Fibroblast of gingiva (primary cell): Measurements from ENCODE around the gene IMP3.
"Not testable (repeated sequence)": the region's sequence is repeated elsewhere in the genome, so short reads cannot be mapped to it uniquely, and the experiment has no call there.

ENCODE experiments used
- DNase-seq: peaks from one replicate; pipeline ENCODE4 v3.0.0-alpha.2; 2011; ENCODE audit warnings: low read depth

The IMP3 gene, protein sequence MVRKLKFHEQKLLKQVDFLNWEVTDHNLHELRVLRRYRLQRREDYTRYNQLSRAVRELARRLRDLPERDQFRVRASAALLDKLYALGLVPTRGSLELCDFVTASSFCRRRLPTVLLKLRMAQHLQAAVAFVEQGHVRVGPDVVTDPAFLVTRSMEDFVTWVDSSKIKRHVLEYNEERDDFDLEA

DNA sequence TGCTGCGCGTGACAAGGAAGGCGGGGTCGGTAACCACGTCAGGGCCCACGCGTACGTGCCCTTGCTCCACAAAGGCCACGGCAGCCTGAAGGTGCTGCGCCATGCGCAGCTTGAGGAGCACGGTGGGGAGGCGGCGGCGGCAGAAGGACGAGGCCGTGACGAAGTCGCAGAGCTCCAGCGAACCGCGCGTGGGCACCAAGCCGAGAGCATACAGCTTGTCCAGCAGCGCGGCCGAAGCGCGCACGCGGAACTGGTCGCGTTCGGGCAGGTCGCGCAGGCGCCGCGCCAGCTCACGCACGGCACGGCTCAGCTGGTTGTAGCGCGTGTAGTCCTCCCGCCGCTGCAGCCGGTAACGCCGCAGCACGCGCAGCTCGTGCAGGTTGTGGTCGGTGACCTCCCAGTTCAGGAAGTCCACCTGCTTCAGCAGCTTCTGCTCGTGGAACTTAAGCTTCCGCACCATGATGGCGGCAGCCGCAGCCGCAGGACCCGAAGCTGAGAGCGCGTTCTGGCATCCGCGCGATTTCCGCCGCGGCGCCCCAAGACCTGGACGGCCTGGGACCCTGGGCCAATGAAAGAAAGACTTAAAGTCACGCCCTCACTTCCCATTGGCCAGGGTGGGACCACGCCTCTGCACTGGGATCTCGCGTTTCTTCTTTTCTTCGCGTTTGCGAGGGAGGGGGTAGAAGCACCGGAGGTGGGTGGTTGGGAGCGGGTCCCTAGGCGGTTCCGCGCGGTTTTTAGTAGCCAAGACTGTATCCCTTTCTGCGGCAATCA is at the start of gene IMP3:
Gene IMP3, minus strand, starts transcription at position 516 of the 774 bp plus-strand sequence. Its CDS starts 56 bp downstream, at position 460.
- DNase-seq: peak; percentile 95

GRCh38 chr15:75689429-75689828 is 49.4 kb upstream of the IMP3 start:
- not testable (repeated sequence) for DNase-seq

DNA sequence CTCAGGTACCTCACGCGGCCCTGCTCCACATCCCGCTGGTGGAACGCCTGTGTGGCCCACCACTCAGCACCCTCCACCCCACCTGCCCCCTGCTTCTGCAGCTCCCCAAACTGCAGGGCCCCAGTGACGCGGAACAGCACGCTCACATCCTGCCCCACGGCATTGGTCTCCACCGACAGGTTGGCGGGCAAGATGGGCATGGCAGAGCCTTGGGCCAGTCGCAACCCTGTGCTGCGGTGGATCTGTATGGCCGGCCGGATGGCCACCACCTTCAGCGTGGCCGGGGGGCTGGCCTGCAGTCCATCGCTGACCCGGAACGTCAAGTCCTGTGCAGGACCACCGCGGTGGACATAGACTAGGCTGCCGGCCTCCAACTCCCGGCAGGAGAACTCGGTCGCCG is 48.8 kb upstream of the IMP3 start:
- DNase-seq: no peak

- DNase-seq: no peak
Measured at GRCh38 chr15:75688278-75688557, 48.2 kb upstream of the IMP3 start.

- no peak for DNase-seq
Measured at GRCh38 chr15:75687486-75688277, 47.7 kb upstream of the IMP3 start.

DNA sequence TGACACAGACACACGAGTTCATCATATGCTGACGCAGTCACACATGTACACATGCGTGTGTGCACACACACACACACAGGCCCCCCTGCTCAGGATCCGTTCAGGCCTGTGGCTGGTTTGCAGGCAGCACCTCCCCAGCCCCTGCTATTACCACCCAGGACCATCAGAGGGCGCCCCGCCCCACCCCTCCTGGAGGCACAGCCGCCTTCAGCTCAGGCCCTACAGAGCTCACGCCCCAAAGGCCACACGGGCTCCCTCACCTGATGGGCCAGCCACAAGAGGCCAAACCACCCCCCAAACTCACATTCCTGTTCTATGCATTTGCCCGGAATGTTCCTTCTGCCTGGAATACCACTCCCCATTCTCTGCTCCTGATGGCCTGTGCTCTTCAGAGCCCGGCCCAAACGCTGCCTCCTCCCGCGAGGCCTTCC is 46.2 kb upstream of the IMP3 start:
- DNase-seq: peak; percentile 39

DNA sequence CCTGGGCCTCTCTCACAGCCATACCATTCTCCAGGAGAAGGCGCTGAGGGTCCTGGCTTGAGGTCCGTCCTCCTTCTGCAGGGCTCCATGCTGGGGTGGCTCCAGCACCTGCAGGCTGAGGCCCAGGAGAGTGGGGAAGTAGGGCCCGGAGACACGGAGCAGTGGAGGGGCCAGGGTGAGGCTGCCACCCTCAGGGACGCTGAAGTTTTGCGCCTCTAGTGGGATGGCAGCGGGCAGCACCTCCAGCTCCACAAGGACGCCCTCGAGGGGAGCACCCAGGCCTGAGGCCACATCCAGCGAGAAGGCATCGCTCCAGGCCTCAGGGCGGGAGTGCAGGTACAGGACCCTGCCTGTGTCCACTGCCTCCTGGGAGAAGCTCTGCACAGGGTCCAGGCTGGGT is 45.2 kb upstream of the IMP3 start:
- no peak for DNase-seq

GRCh38 chr15:75684648-75685047 is 44.6 kb upstream of the IMP3 start:
- no peak for DNase-seq

- peak; percentile 33 for DNase-seq
Measured at GRCh38 chr15:75683646-75684312, 43.8 kb upstream of the IMP3 start.

DNA sequence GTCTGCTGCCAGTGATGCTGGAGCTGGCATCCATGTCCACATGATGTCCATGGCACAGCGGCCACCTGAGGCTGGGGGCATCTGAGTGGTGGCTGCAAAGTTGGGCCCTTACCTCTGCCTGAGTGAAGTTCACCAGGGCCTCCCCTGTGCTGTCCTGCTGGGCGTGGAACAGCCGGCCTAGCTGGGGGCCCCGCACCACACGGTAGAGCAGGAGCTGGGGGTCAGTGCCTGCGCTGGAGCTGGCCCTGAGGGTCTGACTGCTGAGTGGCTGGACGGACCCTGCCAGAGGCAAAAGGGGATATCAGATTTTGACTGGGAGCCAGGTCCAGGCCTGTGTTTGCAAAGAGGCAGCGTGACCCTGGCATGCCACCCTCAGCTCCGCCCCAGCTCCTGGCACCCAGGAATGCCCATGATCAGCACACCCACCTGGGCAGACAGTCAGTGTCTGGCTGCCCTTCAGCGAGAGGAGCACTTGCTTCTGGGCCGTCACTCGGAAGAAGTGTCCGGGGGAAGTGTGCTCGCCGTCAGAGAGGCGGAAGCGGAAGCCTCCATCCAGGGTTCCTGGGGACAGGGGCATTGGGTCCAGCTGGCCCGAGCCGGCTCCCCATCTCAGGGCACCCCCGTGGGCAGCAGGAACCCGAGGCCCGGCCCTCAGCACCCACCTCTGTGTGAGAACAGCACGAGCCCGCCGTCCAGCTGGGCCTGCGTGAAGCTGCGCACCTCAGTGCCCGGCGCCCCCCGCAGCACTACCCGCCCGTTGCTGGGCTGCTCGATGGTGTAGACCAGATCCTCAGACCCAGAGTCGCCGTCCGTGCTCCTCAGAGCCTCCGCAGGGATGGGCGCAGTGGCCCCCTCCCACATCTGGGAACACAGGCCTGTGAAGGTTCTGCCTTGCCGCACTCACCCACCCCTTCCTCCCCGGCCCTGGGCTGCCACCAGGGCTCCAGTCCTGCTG is 42.4 kb upstream of the IMP3 start:
- no peak for DNase-seq

- DNase-seq: no peak
Measured at GRCh38 chr15:75680007-75680789, 40.2 kb upstream of the IMP3 start.

DNA sequence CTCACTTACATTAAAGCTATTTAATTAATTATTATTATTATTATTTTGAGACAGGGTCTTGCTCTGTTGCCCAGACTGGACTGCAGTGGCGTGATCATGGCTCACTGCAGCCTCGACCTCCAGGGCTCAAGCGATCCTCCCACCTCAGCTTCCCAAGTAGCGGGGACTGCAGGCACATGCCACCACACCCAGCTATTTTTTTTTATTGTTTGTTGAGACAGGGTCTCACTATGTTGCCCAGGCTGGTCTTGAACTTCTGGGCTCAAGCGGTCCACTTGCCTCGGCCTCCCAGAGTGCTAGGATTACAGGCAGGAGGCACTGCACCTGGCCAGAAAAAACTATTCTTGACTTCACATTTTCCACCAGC is 38.3 kb upstream of the IMP3 start:
- DNase-seq: not testable (repeated sequence)

DNA sequence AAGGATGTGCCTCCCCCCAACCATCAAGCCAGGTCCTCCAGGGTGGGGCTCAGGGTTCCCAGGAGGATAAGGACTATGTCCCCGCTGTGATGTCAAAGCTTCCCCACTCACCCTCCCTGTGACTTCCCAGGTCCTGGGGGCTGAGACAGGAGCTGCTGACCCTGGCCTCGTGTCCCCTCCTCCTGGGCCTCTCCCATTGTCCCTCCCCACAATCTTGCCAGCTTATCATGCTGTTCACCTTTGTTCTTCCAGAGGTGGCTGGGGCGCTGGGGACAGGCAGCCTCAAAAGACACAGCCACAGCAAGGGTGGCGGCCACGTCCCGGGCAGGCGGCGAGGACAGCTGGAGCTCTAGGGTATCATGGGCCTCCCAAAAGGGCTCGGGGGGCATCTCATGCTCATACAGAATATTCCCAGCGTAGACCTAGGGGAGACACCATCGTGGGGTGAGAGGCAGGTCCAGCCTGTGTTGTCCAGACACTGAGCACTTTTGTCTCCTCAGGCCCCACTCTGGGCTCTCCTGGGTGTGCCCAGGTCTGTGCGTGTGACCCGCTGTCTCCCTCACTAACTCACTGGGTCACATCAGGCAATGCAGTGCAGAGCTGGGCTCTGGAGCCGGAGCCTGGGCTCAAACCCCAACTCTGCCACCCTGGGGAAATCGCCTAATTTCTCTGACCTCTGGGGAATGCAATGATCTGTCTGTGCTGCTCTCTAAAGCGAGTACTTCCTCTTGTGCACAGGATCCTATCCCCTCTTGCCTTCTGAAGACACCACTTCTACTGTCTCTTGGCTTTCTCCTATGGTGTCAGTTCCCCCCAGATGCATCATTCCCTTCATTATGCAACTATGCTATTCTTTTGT is 37.7 kb upstream of the IMP3 start:
- no peak for DNase-seq

DNA sequence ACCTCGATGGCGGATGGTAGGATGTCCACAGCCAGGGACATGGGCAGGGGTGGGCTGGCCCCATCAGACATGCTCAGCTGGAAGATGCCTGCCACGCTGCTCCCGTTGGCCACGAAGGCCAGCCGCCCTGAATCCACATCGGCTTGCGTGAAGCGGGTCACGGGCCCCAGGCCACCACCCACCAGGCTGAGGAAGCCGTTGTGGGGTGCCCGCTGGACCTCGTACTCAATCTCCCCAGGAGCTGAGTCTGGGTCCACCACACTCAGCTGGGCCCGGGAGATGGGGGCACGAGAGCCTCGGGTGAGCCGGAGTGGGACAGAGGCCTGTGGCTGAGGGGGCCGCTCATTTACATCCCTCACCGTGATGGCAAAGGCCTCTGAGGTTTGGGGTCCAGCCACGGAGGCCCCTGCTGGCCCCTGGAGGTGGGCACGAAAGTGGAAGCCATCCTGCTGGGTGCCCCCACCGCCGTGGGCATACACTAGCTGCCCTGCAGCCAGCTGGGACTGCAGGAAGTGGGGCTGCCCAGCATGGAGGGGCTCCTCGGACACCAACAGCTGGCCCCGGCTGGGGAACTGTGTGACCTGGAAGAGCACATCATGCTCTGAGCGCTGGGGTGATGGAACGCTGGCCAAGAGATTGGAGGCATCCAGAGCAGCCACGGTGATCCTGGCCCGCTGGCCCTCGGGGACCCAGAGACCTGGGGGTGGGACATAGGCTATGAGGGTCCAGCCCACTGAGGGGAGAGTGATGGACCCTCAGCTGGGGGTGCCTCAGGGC is 36.9 kb upstream of the IMP3 start:
- DNase-seq: no peak

DNA sequence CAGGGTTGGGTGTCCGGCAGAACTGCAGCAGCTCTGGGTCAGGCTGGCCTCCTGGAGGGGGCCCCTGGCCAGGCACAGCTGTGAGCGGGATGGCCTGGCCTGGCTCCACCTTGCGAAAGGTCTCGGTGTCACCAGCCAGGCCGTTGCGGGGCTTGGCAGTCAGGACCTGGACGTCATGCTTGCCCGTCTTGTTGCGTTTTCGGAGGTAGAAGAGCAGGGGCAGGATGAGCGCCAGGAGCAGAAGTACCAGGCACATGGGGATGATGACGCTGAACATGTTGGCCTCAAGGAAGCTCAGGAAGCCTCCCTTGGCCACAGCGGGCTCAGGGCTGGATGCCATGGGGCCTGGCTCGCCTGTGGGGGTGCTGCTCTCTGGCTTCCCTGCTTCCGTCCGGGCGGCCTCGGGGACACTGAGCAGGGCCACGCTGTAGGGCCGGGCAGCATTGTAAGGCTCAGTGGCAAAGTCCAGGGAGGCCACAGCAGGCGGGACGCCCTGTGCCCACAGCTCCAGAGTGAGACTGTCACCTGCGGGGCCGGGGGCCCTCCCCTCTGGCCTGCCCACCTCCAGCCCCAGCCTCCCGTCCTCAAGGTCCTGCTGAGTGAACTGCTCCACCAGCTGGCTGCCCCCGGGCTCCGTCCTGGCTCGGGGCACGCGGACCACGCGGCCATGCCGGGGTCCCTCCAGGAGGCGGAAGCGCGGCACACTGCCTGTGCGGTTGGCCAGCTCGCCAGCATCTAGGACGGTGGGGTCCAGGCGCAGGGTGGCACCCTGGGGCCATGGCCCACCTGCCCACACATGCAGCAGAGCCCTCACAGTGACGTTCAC is 35.8 kb upstream of the IMP3 start:
- DNase-seq: peak; percentile 65

DNA sequence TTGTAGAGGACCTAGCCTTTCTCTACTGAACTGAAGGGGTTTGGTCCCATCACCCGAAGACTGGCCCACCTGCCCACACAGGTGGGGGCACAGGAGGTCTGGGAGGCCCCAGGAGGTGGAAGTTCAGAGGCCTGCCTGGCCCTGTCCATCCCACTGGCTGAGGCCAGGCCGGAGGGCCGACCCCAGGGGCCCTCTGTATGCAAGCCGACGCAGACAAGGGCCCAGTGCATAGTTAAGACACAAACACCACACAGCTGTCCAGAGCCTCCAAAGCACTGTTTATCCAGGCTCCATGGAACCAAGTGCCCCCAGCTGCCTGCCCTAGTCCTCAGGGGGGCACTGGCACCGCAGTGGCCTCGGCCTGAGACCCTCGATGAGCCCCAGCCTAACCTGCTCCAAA is 34.3 kb upstream of the IMP3 start:
- DNase-seq: no peak

GRCh38 chr15:75673426-75674235 is 33.6 kb upstream of the IMP3 start:
- peak; percentile 87 for DNase-seq
